Caco-2 (cell line): ENCODE measurements around the gene OR5AN1. TPM values are rescaled to one million over a fixed set of nuclear protein-coding genes. Genes with fewer than 3 reads are reported as not detected.

Experiments
- Bru-seq: library from RNA; stranded (reverse); fragments of 400-500 nt; gene quantifications from one replicate; lab custom pipeline; 2021; lab: Mats Ljungman, UMichigan
- BruChase-seq, 2 experiments: library from RNA; stranded (reverse); fragments of 400-500 nt; gene quantifications; one replicate each; lab custom pipeline; 2021; lab: Mats Ljungman, UMichigan
- BruUV-seq: library from RNA; stranded (reverse); fragments of 400-500 nt; replicated peaks from 2 replicates; lab custom pipeline; 2021; lab: Mats Ljungman, UMichigan
- CTCF ChIA-PET: fragments of 300-600 bp; sonication (Branson Sonifier 250); formaldehyde crosslinking; loops from one replicate; lab custom pipeline; 2022; ENCODE audit warnings: antibody characterized with exemption; lab: Charles Lee
- POLR2A ChIA-PET: fragments of 300-600 bp; sonication (Branson Sonifier 250); formaldehyde crosslinking; loops from one replicate; lab custom pipeline; 2022; ENCODE audit warnings: antibody characterized with exemption; lab: Charles Lee
- DNase-seq, 2 experiments: peaks; one replicate each; pipeline versions ENCODE4 v3.0.0 to v3.0.0-alpha.2; 2020 to 2022
- H3K27me3 ChIP-seq: replicated peaks from 2 replicates; pipeline ENCODE4 v1.6.0; 2011; ENCODE audit warnings: low read length; ENCODE audit not compliant: control insufficient read depth, insufficient read depth
- H3K36me3 ChIP-seq: 2 replicates; pipeline ENCODE4 v1.5.1; 2011; ENCODE audit warnings: low read length; ENCODE audit not compliant: control insufficient read depth, insufficient read depth
- H3K4me1 ChIP-seq: fragments of 250-450 bp; sonication (Bioruptor Pico); 2 replicates; pipeline ENCODE4 v1.5.1; 2020; ENCODE audit warnings: mild to moderate bottlenecking
- H3K4me3 ChIP-seq: 2 replicates; pipeline ENCODE4 v1.5.1; 2011; ENCODE audit warnings: low read depth, mild to moderate bottlenecking, control low read depth, low read length
- H3K9me3 ChIP-seq: fragments of 250-450 bp; sonication (Bioruptor Pico); 2 replicates; pipeline ENCODE4 v1.5.1; 2020; ENCODE audit warnings: mild to moderate bottlenecking, moderate library complexity
- H3K27ac Mint-ChIP-seq: one replicate; pipeline ENCODE4 v1.8.0; 2022; ENCODE audit warnings: mixed read lengths; ENCODE audit not compliant: unreplicated experiment
- H3K27me3 Mint-ChIP-seq: one replicate; pipeline ENCODE4 v1.8.0; 2022; ENCODE audit warnings: mixed read lengths; ENCODE audit not compliant: insufficient read depth, unreplicated experiment
- H3K36me3 Mint-ChIP-seq: one replicate; pipeline ENCODE4 v1.8.0; 2022; ENCODE audit warnings: mild to moderate bottlenecking, mixed read lengths; ENCODE audit not compliant: insufficient read depth, unreplicated experiment
- H3K4me1 Mint-ChIP-seq: one replicate; pipeline ENCODE4 v1.8.0; 2022; ENCODE audit warnings: low read depth, mixed read lengths; ENCODE audit not compliant: unreplicated experiment
- H3K4me3 Mint-ChIP-seq: one replicate; pipeline ENCODE4 v1.8.0; 2022; ENCODE audit warnings: mild to moderate bottlenecking, moderate library complexity, mixed read lengths; ENCODE audit not compliant: unreplicated experiment
- H3K9me3 Mint-ChIP-seq: one replicate; pipeline ENCODE4 v1.8.0; 2022; ENCODE audit warnings: mixed read lengths; ENCODE audit not compliant: unreplicated experiment
- CTCF ChIP-seq, 2 experiments: fragments of 200-600 bp in 1 of 2; IDR thresholded peaks; 1 replicate in 1 of 2; 2 replicates in 1 of 2; pipeline versions ENCODE4 v1.5.1 to v1.8.0; 2011 to 2022; ENCODE audit warnings: antibody characterized with exemption in 1 of 2, control low read depth in 1 of 2, inconsistent platforms in 1 of 2, low read depth in 1 of 2, low read length in 1 of 2, mild to moderate bottlenecking in 1 of 2, moderate library complexity in 1 of 2; ENCODE audit not compliant: insufficient read depth in 1 of 2, severe bottlenecking in 1 of 2, unreplicated experiment in 1 of 2
- intact Hi-C: fragments of 100-400 bp; cut with micrococcal nuclease; formaldehyde crosslinking; loops from one replicate; pipeline ENCODE4 v1.10.0; 2022; ENCODE audit not compliant: unreplicated experiment
- long read RNA-seq: library from polyadenylated mRNA; stranded (forward); transcript quantifications from one replicate; pipeline ENCODE4 v2.0.0, GENCODE V29; 2022
- total RNA-seq: library from RNA; stranded (reverse); gene quantifications from 2 replicates; pipeline ENCODE4 v1.2.3, GENCODE V29; 2022

The OR5AN1 gene
- total RNA-seq (not detected in 2 replicates), Bru-seq, nascent RNA (not detected), BruChase-seq, experiment 1, labeled RNA remaining after a 2-hour chase (percentile 10 among the genes with signal in this experiment), BruChase-seq, experiment 2, labeled RNA remaining after a 6-hour chase (percentile 7 among the genes with signal in this experiment)
- long read RNA-seq, result 0 reads

DNA sequence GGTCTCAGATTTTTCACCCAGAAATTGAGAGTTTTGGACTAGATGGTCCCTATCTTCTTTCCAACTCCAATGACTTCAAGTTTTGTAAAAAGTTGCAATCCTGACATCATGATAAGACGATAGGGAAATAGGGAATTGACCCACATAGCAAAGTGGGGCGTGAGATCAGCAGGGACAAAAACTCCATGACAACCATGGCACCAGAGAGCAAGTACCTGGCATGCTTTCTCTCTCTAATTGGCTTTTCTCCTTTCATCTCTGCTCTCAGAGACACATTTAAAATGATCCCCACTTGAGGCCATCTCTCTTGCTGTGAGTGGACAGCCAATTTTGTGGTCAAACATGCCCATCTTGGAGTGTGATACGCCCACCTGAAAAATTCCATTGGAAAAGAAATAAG lies at the start of gene OR5AN1:
OR5AN1 (plus strand) TSS at position 301 of the 400 bp plus-strand sequence. CDS start 5,564 bp downstream, outside the sequence.
- H3K9me3 ChIP-seq, result no peaks in the 10 kb centered on the region
- Mint-ChIP-seq H3K4me3 (no peak within 1 kb of the TSS), H3K27ac (no peak within 1 kb of the TSS), H3K4me1 (no peaks in the 10 kb centered on the region), H3K27me3 (peaks cover 5% of the 10 kb centered on the region), H3K9me3 (no peaks in the 10 kb centered on the region), H3K36me3 (no peaks in the 10 kb centered on the region)
- intact Hi-C loops, result no loop called here
- H3K36me3 ChIP-seq, result no peaks in the 10 kb centered on the region
- no peaks in the 10 kb centered on the region for H3K4me1 ChIP-seq
- POLR2A ChIA-PET, result no interaction called here
- BruUV-seq, result no TSS peak
- no peak for DNase-seq
- CTCF ChIA-PET, result no interaction called here
- no peak for TF ChIP-seq CTCF (IDR thresholded peaks at IDR 0.05; ENCODE audit: insufficient read depth in 1 of 2, low read depth in 1 of 2, low read length in 1 of 2, severe bottlenecking in 1 of 2, unreplicated experiment in 1 of 2)
- no peaks in the 10 kb centered on the region for H3K27me3 ChIP-seq
- H3K4me3 ChIP-seq, result no peak within 1 kb of the TSS

- no peak overlapping the region for H3K27ac Mint-ChIP-seq
- TF ChIP-seq CTCF (IDR thresholded peaks at IDR 0.05; ENCODE audit: insufficient read depth in 1 of 2, low read depth in 1 of 2, low read length in 1 of 2, severe bottlenecking in 1 of 2, unreplicated experiment in 1 of 2), result no peak
- Histone ChIP-seq H3K4me1 (no peaks in the 10 kb centered on the region), H3K36me3 (no peaks in the 10 kb centered on the region), H3K9me3 (no peaks in the 10 kb centered on the region), H3K27me3 (no peaks in the 10 kb centered on the region; the same call in 1 of the 2 replicates), H3K4me3 (no peak overlapping the region)
- BruUV-seq, result no TSS peak
- H3K9me3 Mint-ChIP-seq, result no peaks in the 10 kb centered on the region
- CTCF ChIA-PET, result no interaction called here
- H3K4me1 Mint-ChIP-seq, result no peaks in the 10 kb centered on the region
- H3K36me3 Mint-ChIP-seq, result no peaks in the 10 kb centered on the region
- peaks cover 8% of the 10 kb centered on the region for H3K27me3 Mint-ChIP-seq
- H3K4me3 Mint-ChIP-seq, result no peak overlapping the region
- POLR2A ChIA-PET, result no interaction called here
- no peak for DNase-seq
- intact Hi-C loops, result no loop called here
These were observed 23.7 kb upstream of the OR5AN1 start for GRCh38 chr11:59335001-59335400.

DNA sequence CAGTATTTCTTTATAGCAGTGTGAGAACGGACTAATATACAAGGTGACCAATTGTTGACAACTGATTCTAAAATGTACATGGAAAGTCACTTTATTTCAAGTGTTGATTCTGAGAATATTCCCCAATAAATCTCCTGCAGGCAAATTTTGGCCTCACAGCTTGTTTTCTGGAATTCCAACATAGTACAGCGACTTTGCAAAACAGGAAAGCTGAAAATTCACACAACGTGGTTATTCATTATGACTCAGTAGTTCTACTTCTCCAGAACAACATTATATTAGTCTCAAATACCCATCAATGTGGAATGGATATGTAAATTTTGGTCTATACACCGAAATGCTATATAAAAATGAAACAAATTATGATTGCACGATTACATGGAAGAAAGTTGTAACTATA lies 22.5 kb upstream of the OR5AN1 start:
- Histone ChIP-seq H3K36me3 (no peaks in the 10 kb centered on the region), H3K4me3 (no peak overlapping the region), H3K9me3 (no peaks in the 10 kb centered on the region), H3K27me3 (no peaks in the 10 kb centered on the region; the same call in 1 of the 2 replicates), H3K4me1 (no peaks in the 10 kb centered on the region)
- intact Hi-C loops, result no loop called here
- BruUV-seq, result no TSS peak
- Mint-ChIP-seq H3K9me3 (no peaks in the 10 kb centered on the region), H3K36me3 (no peaks in the 10 kb centered on the region), H3K27me3 (peaks cover 8% of the 10 kb centered on the region), H3K27ac (no peak overlapping the region), H3K4me3 (no peak overlapping the region), H3K4me1 (no peaks in the 10 kb centered on the region)
- ChIA-PET POLR2A (no interaction called here), CTCF (no interaction called here)
- no peak for TF ChIP-seq CTCF (IDR thresholded peaks at IDR 0.05; ENCODE audit: insufficient read depth in 1 of 2, low read depth in 1 of 2, low read length in 1 of 2, severe bottlenecking in 1 of 2, unreplicated experiment in 1 of 2)
- DNase-seq, result no peak
